K562 (cell line): ENCODE data around the gene CXCL6. TPM values are rescaled to one million over a fixed set of nuclear protein-coding genes. Genes with fewer than 3 reads are reported as not detected.

Source experiments
- ATAC-seq: fragments of 200-7000 bp; cut with Tn5 transposase; 3 replicates; pipeline ENCODE4 v1.9.1; 2020; ENCODE audit warnings: moderate library complexity
- BruUV-seq: library from RNA; stranded (reverse); fragments of 400-500 nt; replicated peaks from 2 replicates; lab custom pipeline; 2021; lab: Mats Ljungman, UMichigan
- CTCF ChIA-PET: fragments of 300-600 bp; formaldehyde crosslinking; extraction: SDS; loops from one replicate; lab custom pipeline; 2021; ENCODE audit warnings: low intra/inter-chr PET ratio; lab: Yijun Ruan, JAX
- POLR2A ChIA-PET: fragments of 300-600, 350-650 bp; sonication (Branson Sonifier 250); formaldehyde crosslinking; extraction: SDS; loops from one replicate; lab custom pipeline; 2021; ENCODE audit warnings: antibody characterized with exemption, inconsistent platforms; lab: Yijun Ruan, JAX
- DNase-seq, 4 experiments: peaks; one replicate each; pipeline versions ENCODE4 v3.0.0 to v3.0.0-alpha.2; 2011 to 2018; ENCODE audit warnings: low spot score in 3 of 4, mixed read lengths in 3 of 4; ENCODE audit errors: extremely low read depth in 1 of 4
- FAIRE-seq: peaks from 2 replicates; lab custom pipeline; 2011; peaks lifted over from hg19 to GRCh38; lab: Jason Lieb, UNC
- H2AFZ ChIP-seq: 2 replicates; pipeline ENCODE4 v1.6.0; 2011; ENCODE audit warnings: low read depth, low read length, control low read depth, inconsistent platforms
- H3K27ac ChIP-seq: fragments of 200-600 bp; 3 replicates; pipeline ENCODE4 v1.8.0; 2011; ENCODE audit warnings: low read depth, mild to moderate bottlenecking, control low read depth, inconsistent platforms, low read length, moderate library complexity, mixed read lengths; ENCODE audit errors: extremely low read depth
- H3K27me3 ChIP-seq, 2 experiments: fragments of 300-600 bp in 1 of 2; 2 replicates in 1 of 2; 3 replicates in 1 of 2; pipeline versions ENCODE4 v1.6.0 to v1.8.0; 2011; ENCODE audit warnings: inconsistent platforms in 2 of 2, low read length in 2 of 2, mild to moderate bottlenecking in 1 of 2, mixed read lengths in 1 of 2, moderate library complexity in 1 of 2; ENCODE audit not compliant: control insufficient read depth in 2 of 2, insufficient read depth in 2 of 2
- H3K36me3 ChIP-seq: fragments of 300-600 bp; 3 replicates; pipeline ENCODE4 v1.8.0; 2011; ENCODE audit warnings: mild to moderate bottlenecking, low read length, inconsistent platforms; ENCODE audit not compliant: control insufficient read depth, insufficient read depth
- H3K4me1 ChIP-seq, 2 experiments: fragments of 200-600 bp in 1 of 2; replicated peaks in 1 of 2; 2 replicates in 1 of 2; 3 replicates in 1 of 2; pipeline versions ENCODE4 v1.5.1 to v1.8.0; 2011; ENCODE audit warnings: inconsistent platforms in 2 of 2, low read length in 2 of 2, mild to moderate bottlenecking in 1 of 2, mixed read lengths in 1 of 2, moderate library complexity in 1 of 2; ENCODE audit not compliant: control insufficient read depth in 2 of 2, insufficient read depth in 2 of 2
- H3K4me2 ChIP-seq: 2 replicates; pipeline ENCODE4 v1.6.1; 2011; ENCODE audit warnings: low read length, control low read depth, inconsistent platforms, mixed read lengths; ENCODE audit not compliant: insufficient read depth
- H3K4me3 ChIP-seq: fragments of 200-600 bp; sonication (generic), shearing (Covaris generic); 2 replicates; pipeline ENCODE4 v1.5.1; 2016; ENCODE audit warnings: control low read depth, inconsistent platforms
- H3K79me2 ChIP-seq: fragments of 200-600 bp; 3 replicates; pipeline ENCODE4 v1.8.0; 2011; ENCODE audit warnings: low read length, inconsistent platforms; ENCODE audit not compliant: control insufficient read depth, insufficient read depth
- H3K9ac ChIP-seq, 2 experiments: 2 replicates each; pipeline versions ENCODE4 v1.6.0 to v1.6.1; 2011; ENCODE audit warnings: low read depth in 2 of 2, low read length in 2 of 2, control low read depth in 1 of 2, inconsistent platforms in 1 of 2, mild to moderate bottlenecking in 1 of 2, mixed read lengths in 1 of 2; ENCODE audit not compliant: insufficient read depth in 1 of 2
- H3K9me1 ChIP-seq: one replicate; pipeline ENCODE4 v1.6.0; 2011; ENCODE audit warnings: inconsistent platforms, mild to moderate bottlenecking, low read length, moderate library complexity; ENCODE audit not compliant: control insufficient read depth, insufficient read depth
- H3K9me3 ChIP-seq: replicated peaks from 2 replicates; pipeline ENCODE4 v1.5.1; 2011; ENCODE audit warnings: low read depth, low read length, inconsistent platforms; ENCODE audit not compliant: control insufficient read depth, insufficient read depth
- H4K20me1 ChIP-seq: replicated peaks from 2 replicates; pipeline ENCODE4 v1.6.1; 2011; ENCODE audit warnings: low read length, inconsistent platforms, mixed read lengths; ENCODE audit not compliant: control insufficient read depth, insufficient read depth
- ARID3B ChIP-seq: fragments of 250-450 bp; sonication (Bioruptor Pico); IDR thresholded peaks from 2 replicates; pipeline ENCODE4 v1.4.0; 2020; ENCODE audit warnings: borderline replicate concordance
- BHLHE40 ChIP-seq: IDR thresholded peaks from 2 replicates; pipeline ENCODE4 v1.6.1; 2011; ENCODE audit warnings: low read length, improper control_type of control experiment
- CHAMP1 ChIP-seq: fragments of 450-650 bp; IDR thresholded peaks from 2 replicates; pipeline ENCODE4 v1.6.1; 2016; ENCODE audit warnings: mild to moderate bottlenecking
- EWSR1 ChIP-seq: fragments of 450-650 bp; IDR thresholded peaks from 2 replicates; pipeline ENCODE4 v1.6.1; 2018; ENCODE audit warnings: borderline replicate concordance, mild to moderate bottlenecking, low read depth, moderate library complexity; ENCODE audit not compliant: partially characterized antibody
- FOXJ2 ChIP-seq: fragments of 200-800 bp; sonication (Bioruptor generic); IDR thresholded peaks from 2 replicates; pipeline ENCODE4 v1.6.1; 2016; ENCODE audit warnings: missing genetic modification characterization, missing compliant biosample characterization
- HDAC6 ChIP-seq: IDR thresholded peaks from 2 replicates; pipeline ENCODE4 v1.6.1; 2012; ENCODE audit warnings: low read depth, mild to moderate bottlenecking, control low read depth, inconsistent platforms, low read length, moderate library complexity
- KHSRP ChIP-seq: fragments of 450-650 bp; IDR thresholded peaks from 2 replicates; pipeline ENCODE4 v1.6.1; 2017
- LARP7 ChIP-seq: fragments of 450-650 bp; IDR thresholded peaks from 2 replicates; pipeline ENCODE4 v1.6.1; 2016
- MTA2 ChIP-seq: fragments of 450-650 bp; IDR thresholded peaks from 2 replicates; pipeline ENCODE4 v1.6.1; 2016; ENCODE audit warnings: low read depth
- NR2F6 ChIP-seq: fragments of 450-650 bp; formaldehyde crosslinking; IDR thresholded peaks from 2 replicates; pipeline ENCODE4 v1.4.0; 2020; ENCODE audit warnings: mild to moderate bottlenecking
- PATZ1 ChIP-seq: fragments of 250-450 bp; sonication (Bioruptor Pico); IDR thresholded peaks from 2 replicates; pipeline ENCODE4 v1.5.0; 2020; ENCODE audit warnings: mild to moderate bottlenecking, borderline replicate concordance
- PHB2 ChIP-seq: fragments of 450-650 bp; IDR thresholded peaks from 2 replicates; pipeline ENCODE4 v1.6.1; 2017; ENCODE audit warnings: low read depth
- RFX5 ChIP-seq: IDR thresholded peaks from 2 replicates; pipeline ENCODE4 v1.6.1; 2011; ENCODE audit warnings: low read depth, mild to moderate bottlenecking, improper control_type of control experiment, low read length
- SLC30A9 ChIP-seq: fragments of 250-450 bp; sonication (Bioruptor Pico); IDR thresholded peaks from 2 replicates; pipeline ENCODE4 v1.8.0; 2022; ENCODE audit warnings: mild to moderate bottlenecking, moderate library complexity
- ZNF347 ChIP-seq: fragments of 450-650 bp; formaldehyde crosslinking; IDR thresholded peaks from 2 replicates; pipeline ENCODE4 v1.4.0; 2020; ENCODE audit warnings: low read depth, mild to moderate bottlenecking, moderate library complexity
- in situ Hi-C: fragments of 300-500 bp; cut with MboI; formaldehyde crosslinking; loops from 4 replicates; pipeline ENCODE4 v1.15.0; 2018; ENCODE audit warnings: inconsistent platforms, mixed read lengths
- intact Hi-C: fragments of 100-400 bp; cut with micrococcal nuclease; formaldehyde crosslinking; loops from 2 replicates; pipeline ENCODE4 v1.14.2; 2022
- polyA plus RNA-seq, 8 experiments: library from polyadenylated mRNA; depleted of rRNA in 4 of 8; stranded (reverse) in 5 of 8; unstranded in 3 of 8; fragments of >200 nt; fragmentation: Nextera tagmentation in 2 of 8; fragmentation: Illumina TruSeq in 1 of 8; extraction: Ambion mirVana in 2 of 8; extraction: Trizol in 1 of 8; gene quantifications; 2 replicates each; pipeline versions ENCODE4 v1.2.1 to v1.2.3, GENCODE V29; 2011 to 2014; ENCODE audit warnings: inconsistent platforms in 1 of 8, missing spikeins in 1 of 8
- total RNA-seq, 7 experiments: library from RNA; depleted of rRNA in 6 of 7; stranded (reverse); fragments of >200 nt in 6 of 7; fragmentation: Illumina TruSeq in 2 of 7; extraction: Trizol in 2 of 7; gene quantifications; 2 replicates each; pipeline versions ENCODE4 v1.2.1 to v1.2.3, GENCODE V29; 2011 to 2021; ENCODE audit warnings: low replicate concordance in 1 of 7

Gene CXCL6
- total and polyA plus RNA-seq, 9 of the 15 experiments (the other 6 are each of a cell fraction or from before 2014, with no cell fraction given): not detected

- TF ChIP-seq CHAMP1: no peak
- TF ChIP-seq PATZ1 (CRISPR knock-in tag): no peak
- TF ChIP-seq EWSR1: no peak
- TF ChIP-seq ZNF347 (CRISPR knock-in tag): no peak
- TF ChIP-seq, all 486 proteins: peak for 0
Measured at GRCh38 chr4:73851293-73851692, 14.8 kb downstream of the CXCL6 start (continued).

- BruUV-seq: no TSS peak
- H4K20me1 ChIP-seq: no peaks in the 10 kb centered on the region
- no peak overlapping the region for H3K27ac ChIP-seq
- no peak overlapping the region for H3K4me2 ChIP-seq
- in situ Hi-C loops: no loop called here
- CTCF ChIA-PET: no interaction called here
- H3K36me3 ChIP-seq: no peaks in the 10 kb centered on the region
- FAIRE-seq: no peak
- H3K9me3 ChIP-seq: no peaks in the 10 kb centered on the region
- no peak overlapping the region for H3K9ac ChIP-seq
- no peak for ATAC-seq
- POLR2A ChIA-PET: no interaction called here
- no peaks in the 10 kb centered on the region for H3K27me3 ChIP-seq
- no peak for DNase-seq
- TF ChIP-seq NR2F6 (CRISPR knock-in tag): no peak
- TF ChIP-seq FOXJ2: no peak
- no peak for TF ChIP-seq LARP7
- TF ChIP-seq HDAC6: no peak
- no peak for TF ChIP-seq SLC30A9 (CRISPR knock-in tag)
- TF ChIP-seq RFX5: no peak
- TF ChIP-seq MTA2: no peak
- no peak for TF ChIP-seq ARID3B (CRISPR knock-in tag)
- TF ChIP-seq PHB2: no peak
- no peak for TF ChIP-seq BHLHE40
- no peak for TF ChIP-seq KHSRP
- no peak overlapping the region for H3K4me3 ChIP-seq
- peaks cover 0 to 5% of the 10 kb centered on the region in 2 experiments; a peak in 1 of 5 replicates for H3K4me1 ChIP-seq
- no peak overlapping the region for H2AFZ ChIP-seq
- H3K9me1 ChIP-seq: no peaks in the 10 kb centered on the region
- intact Hi-C loops: no loop called here
- H3K79me2 ChIP-seq: no peaks in the 10 kb centered on the region
Measured at GRCh38 chr4:73852771-73853170, 16.3 kb downstream of the CXCL6 start.
